NT2/D1 (cell line): ENCODE measurements around the gene ARHGEF26.

Experiments
- DNase-seq: peaks from one replicate; pipeline ENCODE4 v3.0.0-alpha.2; 2011; ENCODE audit warnings: low read depth, low spot score
- H3K27me3 ChIP-seq: 2 replicates; pipeline ENCODE4 v1.6.0; 2011; ENCODE audit warnings: mild to moderate bottlenecking; ENCODE audit not compliant: insufficient read length, insufficient read depth
- H3K36me3 ChIP-seq: 2 replicates; pipeline ENCODE4 v1.6.1; 2011; ENCODE audit warnings: mild to moderate bottlenecking, low read length, mixed read lengths; ENCODE audit not compliant: insufficient read depth, insufficient read length
- H3K4me1 ChIP-seq: 2 replicates; pipeline ENCODE4 v1.5.1; 2011; ENCODE audit not compliant: insufficient read depth, insufficient read length
- H3K4me3 ChIP-seq: 2 replicates; pipeline ENCODE4 v1.5.1; 2011; ENCODE audit warnings: low read depth; ENCODE audit not compliant: insufficient read length
- H3K9ac ChIP-seq: 2 replicates; pipeline ENCODE4 v1.6.0; 2011; ENCODE audit warnings: low read depth; ENCODE audit not compliant: insufficient read length
- H3K9me3 ChIP-seq: 2 replicates; pipeline ENCODE4 v1.5.1; 2011; ENCODE audit warnings: mild to moderate bottlenecking, low read length; ENCODE audit not compliant: insufficient read depth
- SUZ12 ChIP-seq: IDR thresholded peaks from 2 replicates; pipeline ENCODE4 v1.6.1; 2011; ENCODE audit not compliant: insufficient read length, insufficient read depth; ENCODE audit errors: extremely low read depth
- YY1 ChIP-seq: IDR thresholded peaks from 2 replicates; pipeline ENCODE4 v1.6.1; 2011; ENCODE audit not compliant: insufficient read length, insufficient read depth
- ZNF274 ChIP-seq: IDR thresholded peaks from 2 replicates; pipeline ENCODE4 v1.6.1; 2011; ENCODE audit warnings: mild to moderate bottlenecking, low read depth, low read length

Gene ARHGEF26

DNA sequence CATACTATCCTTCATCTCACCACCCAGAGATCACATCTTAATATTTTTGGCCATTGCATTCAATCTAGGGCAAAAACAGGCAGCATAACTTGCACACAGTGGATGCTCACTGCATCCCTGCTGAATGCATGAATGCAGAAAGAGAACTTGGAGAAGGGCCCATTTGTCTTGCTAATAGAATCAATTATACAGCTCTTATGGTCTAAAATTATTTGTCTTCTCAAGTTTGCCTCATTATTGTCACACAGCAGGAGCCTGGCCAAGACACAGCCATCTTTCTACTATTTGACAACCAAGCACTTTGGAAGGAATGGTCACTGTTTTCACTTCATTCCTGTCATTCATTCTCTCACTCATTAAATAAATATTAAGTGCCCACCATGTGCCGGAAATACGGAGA, 1.2 kb upstream of the ARHGEF26 start:
- no peak for DNase-seq
- Histone ChIP-seq H3K4me3 (no peak overlapping the region), H3K27me3 (peaks cover 32% of the 10 kb centered on the region)

DNA sequence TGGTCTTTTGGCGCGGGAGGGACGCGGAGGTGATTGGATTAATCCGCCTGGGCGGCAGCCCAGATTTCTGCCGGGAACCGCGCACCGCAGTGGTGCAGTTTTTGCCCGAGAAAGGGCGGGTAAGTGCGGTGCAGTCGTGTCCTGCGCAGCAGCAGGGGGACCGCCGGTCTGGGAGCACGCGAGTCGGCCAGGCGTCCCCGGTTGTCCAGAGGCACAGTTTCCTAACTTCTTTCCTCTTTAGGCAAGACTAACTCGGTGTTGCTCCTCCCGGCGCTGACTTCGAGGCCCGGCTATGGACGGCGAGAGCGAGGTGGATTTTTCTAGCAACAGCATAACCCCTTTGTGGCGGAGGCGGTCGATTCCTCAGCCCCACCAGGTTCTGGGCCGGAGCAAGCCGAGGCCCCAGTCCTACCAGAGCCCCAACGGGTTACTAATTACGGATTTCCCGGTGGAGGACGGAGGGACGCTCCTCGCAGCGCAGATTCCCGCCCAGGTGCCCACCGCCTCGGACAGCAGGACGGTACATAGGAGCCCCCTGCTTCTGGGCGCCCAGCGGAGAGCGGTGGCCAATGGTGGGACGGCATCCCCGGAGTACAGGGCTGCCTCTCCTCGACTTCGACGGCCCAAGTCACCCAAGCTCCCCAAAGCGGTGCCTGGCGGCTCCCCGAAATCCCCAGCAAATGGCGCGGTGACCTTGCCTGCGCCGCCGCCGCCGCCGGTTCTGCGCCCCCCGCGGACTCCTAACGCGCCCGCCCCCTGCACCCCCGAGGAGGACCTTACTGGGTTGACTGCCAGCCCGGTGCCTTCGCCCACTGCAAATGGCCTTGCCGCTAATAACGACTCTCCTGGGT, 736 bp downstream of the ARHGEF26 start:
- H3K27me3 ChIP-seq, result peaks cover 32% of the 10 kb centered on the region
- H3K9me3 ChIP-seq, result no peaks in the 10 kb centered on the region
- DNase-seq, result peak; percentile 5
- TF ChIP-seq YY1, result no peak
- TF ChIP-seq SUZ12, result no peak
- TF ChIP-seq ZNF274, result no peak
- peaks cover 5% of the 10 kb centered on the region for H3K36me3 ChIP-seq
- H3K4me3 ChIP-seq, result peak overlapping the region; percentile 67
- H3K4me1 ChIP-seq, result no peaks in the 10 kb centered on the region
- H3K9ac ChIP-seq, result peak overlapping the region; percentile 82

More for the DNA sequence above, 1.2 kb upstream of the ARHGEF26 start:
- Histone ChIP-seq H3K4me1 (no peaks in the 10 kb centered on the region), H3K9me3 (no peaks in the 10 kb centered on the region), H3K9ac (no peak overlapping the region), H3K36me3 (no peaks in the 10 kb centered on the region)
- TF ChIP-seq ZNF274, result no peak
- TF ChIP-seq SUZ12, result no peak
- no peak for TF ChIP-seq YY1

DNA sequence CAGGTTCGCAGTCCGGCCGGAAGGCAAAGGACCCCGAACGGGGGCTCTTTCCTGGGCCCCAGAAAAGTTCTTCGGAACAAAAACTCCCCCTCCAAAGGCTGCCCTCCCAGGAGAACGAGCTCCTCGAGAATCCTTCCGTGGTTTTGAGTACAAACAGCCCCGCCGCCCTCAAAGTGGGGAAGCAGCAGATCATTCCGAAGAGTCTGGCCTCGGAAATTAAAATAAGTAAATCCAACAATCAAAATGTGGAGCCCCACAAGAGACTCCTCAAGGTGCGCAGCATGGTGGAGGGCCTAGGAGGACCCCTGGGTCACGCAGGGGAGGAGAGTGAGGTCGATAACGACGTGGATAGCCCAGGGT, 1.3 kb downstream of the ARHGEF26 start:
- TF ChIP-seq SUZ12, result no peak
- TF ChIP-seq YY1, result no peak
- TF ChIP-seq ZNF274, result no peak
- Histone ChIP-seq H3K36me3 (peaks cover 10% of the 10 kb centered on the region), H3K9ac (peak overlapping the region; percentile 82), H3K4me1 (no peaks in the 10 kb centered on the region), H3K27me3 (peaks cover 32% of the 10 kb centered on the region), H3K9me3 (no peaks in the 10 kb centered on the region), H3K4me3 (peak overlapping the region; percentile 67)
- DNase-seq, result no peak

DNA sequence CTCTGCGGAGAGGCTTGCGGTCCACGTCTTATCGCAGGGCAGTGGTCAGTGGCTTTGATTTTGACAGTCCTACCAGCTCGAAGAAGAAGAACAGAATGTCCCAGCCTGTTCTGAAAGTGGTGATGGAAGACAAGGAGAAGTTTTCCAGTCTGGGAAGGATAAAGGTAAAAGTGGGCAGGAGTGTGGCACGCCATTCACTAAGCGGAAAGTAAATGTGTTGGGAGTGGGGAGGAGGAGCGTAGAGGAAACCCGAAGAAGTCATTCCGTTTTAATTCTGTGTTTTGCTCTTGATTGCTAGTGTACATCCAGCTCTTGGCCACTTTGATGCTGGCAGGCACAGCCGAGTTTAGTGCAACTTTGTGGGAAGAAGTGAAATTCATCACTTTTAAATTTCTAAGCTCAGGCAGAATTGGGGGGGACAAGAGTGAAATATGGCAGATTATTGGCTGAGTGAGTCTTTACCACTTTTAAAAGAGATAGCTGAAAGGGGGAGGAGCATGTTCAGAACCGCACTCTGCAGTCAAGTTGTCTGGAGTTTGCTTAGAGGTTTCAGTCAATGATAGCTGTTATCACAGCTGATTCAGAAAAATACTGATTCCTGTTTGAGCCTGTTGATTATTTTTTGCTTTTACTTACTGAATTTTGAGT, 1.8 kb downstream of the ARHGEF26 start:
- Histone ChIP-seq H3K9ac (peak overlapping the region; percentile 82), H3K4me1 (no peaks in the 10 kb centered on the region), H3K27me3 (peaks cover 32% of the 10 kb centered on the region), H3K4me3 (peak overlapping the region; percentile 67), H3K9me3 (no peaks in the 10 kb centered on the region), H3K36me3 (peaks cover 10% of the 10 kb centered on the region)
- no peak for DNase-seq
- TF ChIP-seq ZNF274 (no peak), SUZ12 (no peak), YY1 (no peak)

DNA sequence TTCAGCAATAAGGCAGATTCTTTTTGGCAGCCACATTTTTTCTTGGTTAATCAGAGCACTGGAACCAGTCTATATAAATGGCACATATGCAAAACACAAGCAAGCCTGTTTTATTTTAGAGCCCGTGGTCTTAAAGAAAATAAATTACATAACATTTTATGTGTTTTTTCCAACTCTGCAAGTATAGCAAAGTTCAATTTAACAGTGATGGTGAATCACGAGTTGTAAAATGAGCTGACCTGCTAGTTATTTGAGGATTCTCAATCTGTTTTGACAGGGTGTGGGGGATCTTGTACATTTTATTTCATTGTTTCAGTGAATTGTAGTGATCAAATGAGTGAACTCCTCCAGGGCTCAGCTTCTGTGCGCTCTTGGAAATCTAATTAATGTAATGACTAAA, 2.7 kb downstream of the ARHGEF26 start:
- Histone ChIP-seq H3K4me3 (no peak overlapping the region), H3K9me3 (no peaks in the 10 kb centered on the region), H3K9ac (no peak overlapping the region), H3K27me3 (peaks cover 32% of the 10 kb centered on the region), H3K4me1 (no peaks in the 10 kb centered on the region), H3K36me3 (peaks cover 14% of the 10 kb centered on the region)
- DNase-seq, result no peak
- TF ChIP-seq YY1 (no peak), SUZ12 (no peak), ZNF274 (no peak)

DNA sequence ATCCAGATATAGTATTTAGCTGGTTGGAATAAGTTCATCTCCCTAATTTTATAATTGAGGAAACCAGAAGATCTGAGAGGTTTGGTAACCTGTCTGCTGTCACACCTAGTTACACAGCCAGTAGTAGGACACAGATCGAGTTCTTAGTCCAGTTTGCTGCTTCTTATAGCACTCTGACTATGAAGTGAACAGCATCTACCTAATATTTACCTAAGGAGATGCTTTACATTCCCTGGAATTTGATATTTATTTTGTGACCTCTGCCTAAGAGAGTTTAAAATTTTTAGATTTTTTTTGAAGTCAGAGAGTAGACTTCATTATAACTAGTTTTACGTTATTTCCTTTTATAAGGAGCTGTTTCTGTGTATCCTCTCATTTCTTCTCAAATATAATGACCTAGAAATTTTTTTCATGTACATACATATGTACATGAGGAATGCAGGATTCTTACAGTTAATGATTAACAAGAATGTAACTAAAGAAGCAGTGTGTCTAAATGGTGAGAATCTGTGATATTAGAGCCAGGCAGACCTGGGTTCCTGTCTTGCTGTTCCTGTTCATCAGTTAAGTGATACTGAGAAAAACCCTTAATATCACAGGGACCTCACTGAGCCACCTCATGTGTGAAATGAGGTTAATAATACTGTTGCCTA, 4.3 kb downstream of the ARHGEF26 start:
- H3K9ac ChIP-seq, result no peak overlapping the region
- H3K27me3 ChIP-seq, result peaks cover 24% of the 10 kb centered on the region
- no peak for DNase-seq
- TF ChIP-seq YY1 (no peak), ZNF274 (no peak), SUZ12 (no peak)
- peaks cover 24% of the 10 kb centered on the region for H3K36me3 ChIP-seq
- H3K9me3 ChIP-seq, result no peaks in the 10 kb centered on the region
- H3K4me3 ChIP-seq, result no peak overlapping the region
- no peaks in the 10 kb centered on the region for H3K4me1 ChIP-seq

DNA sequence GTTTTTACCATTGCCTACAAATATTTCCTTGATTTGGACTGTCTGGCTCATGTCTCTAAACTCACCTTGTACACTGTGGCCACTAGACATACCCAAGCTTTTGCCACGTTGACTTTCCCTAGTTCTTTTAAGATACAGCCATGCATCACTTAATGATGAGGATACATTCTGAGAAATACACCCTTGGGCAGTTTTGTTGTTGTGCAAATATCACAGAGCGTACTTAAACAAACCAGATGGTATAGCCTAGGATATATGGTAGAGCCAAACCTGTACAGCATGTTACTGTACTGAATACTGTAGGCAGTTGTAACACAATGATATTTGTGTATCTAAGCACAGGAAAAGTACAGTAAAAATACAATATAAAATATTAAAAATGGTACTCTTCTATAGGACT, 5.5 kb downstream of the ARHGEF26 start:
- no peaks in the 10 kb centered on the region for H3K4me1 ChIP-seq
- no peak for DNase-seq
- peaks cover 14% of the 10 kb centered on the region for H3K27me3 ChIP-seq
- H3K9ac ChIP-seq, result no peak overlapping the region
- TF ChIP-seq YY1 (no peak), ZNF274 (no peak), SUZ12 (no peak)
- no peak overlapping the region for H3K4me3 ChIP-seq
- peaks cover 33% of the 10 kb centered on the region for H3K36me3 ChIP-seq
- H3K9me3 ChIP-seq, result no peaks in the 10 kb centered on the region
